NT2/D1 (cell line): ENCODE measurements around the gene BFSP2.
"Not testable (repeated sequence)": the region's sequence is repeated elsewhere in the genome, so short reads cannot be mapped to it uniquely, and the experiment has no call there.

ENCODE experiments used
- DNase-seq: peaks from one replicate; pipeline ENCODE4 v3.0.0-alpha.2; 2011; ENCODE audit warnings: low read depth, low spot score
- H3K27me3 ChIP-seq: 2 replicates; pipeline ENCODE4 v1.6.0; 2011; ENCODE audit warnings: mild to moderate bottlenecking; ENCODE audit not compliant: insufficient read length, insufficient read depth
- H3K36me3 ChIP-seq: 2 replicates; pipeline ENCODE4 v1.6.1; 2011; ENCODE audit warnings: mild to moderate bottlenecking, low read length, mixed read lengths; ENCODE audit not compliant: insufficient read depth, insufficient read length
- H3K4me1 ChIP-seq: 2 replicates; pipeline ENCODE4 v1.5.1; 2011; ENCODE audit not compliant: insufficient read depth, insufficient read length
- H3K4me3 ChIP-seq: 2 replicates; pipeline ENCODE4 v1.5.1; 2011; ENCODE audit warnings: low read depth; ENCODE audit not compliant: insufficient read length
- H3K9ac ChIP-seq: 2 replicates; pipeline ENCODE4 v1.6.0; 2011; ENCODE audit warnings: low read depth; ENCODE audit not compliant: insufficient read length
- H3K9me3 ChIP-seq: 2 replicates; pipeline ENCODE4 v1.5.1; 2011; ENCODE audit warnings: mild to moderate bottlenecking, low read length; ENCODE audit not compliant: insufficient read depth
- SUZ12 ChIP-seq: IDR thresholded peaks from 2 replicates; pipeline ENCODE4 v1.6.1; 2011; ENCODE audit not compliant: insufficient read length, insufficient read depth; ENCODE audit errors: extremely low read depth
- YY1 ChIP-seq: IDR thresholded peaks from 2 replicates; pipeline ENCODE4 v1.6.1; 2011; ENCODE audit not compliant: insufficient read length, insufficient read depth
- ZNF274 ChIP-seq: IDR thresholded peaks from 2 replicates; pipeline ENCODE4 v1.6.1; 2011; ENCODE audit warnings: mild to moderate bottlenecking, low read depth, low read length

BFSP2 gene

GRCh38 chr3:133491481-133492059 lies 91.7 kb downstream of the BFSP2 start:
- DNase-seq, result no peak
- Histone ChIP-seq H3K4me1 (peaks cover 12% of the 10 kb centered on the region), H3K4me3 (no peak overlapping the region), H3K36me3 (no peaks in the 10 kb centered on the region), H3K9me3 (peaks cover 18% of the 10 kb centered on the region; the same call in 1 of the 2 replicates), H3K27me3 (no peaks in the 10 kb centered on the region), H3K9ac (no peak overlapping the region)
- TF ChIP-seq SUZ12 (no peak), YY1 (no peak), ZNF274 (no peak)

- DNase-seq, result no peak
- no peak overlapping the region for H3K9ac ChIP-seq
- H3K27me3 ChIP-seq, result no peaks in the 10 kb centered on the region
- no peak for TF ChIP-seq ZNF274
- no peak for TF ChIP-seq SUZ12
- TF ChIP-seq YY1, result no peak
- peaks cover 11% of the 10 kb centered on the region; the same call in 1 of the 2 replicates for H3K9me3 ChIP-seq
- no peak overlapping the region for H3K4me3 ChIP-seq
- no peaks in the 10 kb centered on the region for H3K36me3 ChIP-seq
- peaks cover 12% of the 10 kb centered on the region for H3K4me1 ChIP-seq
These were observed 92.4 kb downstream of the BFSP2 start for GRCh38 chr3:133492159-133492741.

GRCh38 chr3:133494469-133494868 lies 94.6 kb downstream of the BFSP2 start:
- Histone ChIP-seq H3K36me3 (no peaks in the 10 kb centered on the region), H3K4me3 (no peak overlapping the region), H3K9ac (no peak overlapping the region), H3K4me1 (peaks cover 12% of the 10 kb centered on the region), H3K9me3 (no peaks in the 10 kb centered on the region), H3K27me3 (no peaks in the 10 kb centered on the region)
- no peak for TF ChIP-seq ZNF274
- no peak for TF ChIP-seq YY1
- no peak for TF ChIP-seq SUZ12
- no peak for DNase-seq

- H3K4me1 ChIP-seq, H3K9ac ChIP-seq, H3K36me3 ChIP-seq, DNase-seq, H3K27me3 ChIP-seq, H3K4me3 ChIP-seq, H3K9me3 ChIP-seq: not testable (repeated sequence)
These were observed 102.7 kb downstream of the BFSP2 start for GRCh38 chr3:133502542-133502941.

GRCh38 chr3:133503409-133503808 lies 103.6 kb downstream of the BFSP2 start:
- Histone ChIP-seq H3K4me3 (no peak overlapping the region), H3K4me1 (no peaks in the 10 kb centered on the region), H3K9me3 (no peaks in the 10 kb centered on the region), H3K9ac (no peak overlapping the region), H3K27me3 (no peaks in the 10 kb centered on the region), H3K36me3 (no peaks in the 10 kb centered on the region)
- TF ChIP-seq YY1, result no peak
- no peak for TF ChIP-seq SUZ12
- TF ChIP-seq ZNF274, result no peak
- no peak for DNase-seq

GRCh38 chr3:133504736-133505135 lies 104.9 kb downstream of the BFSP2 start:
- no peak overlapping the region for H3K4me3 ChIP-seq
- H3K4me1 ChIP-seq, result no peaks in the 10 kb centered on the region
- no peak overlapping the region for H3K9ac ChIP-seq
- no peak for TF ChIP-seq ZNF274
- TF ChIP-seq SUZ12, result no peak
- no peak for TF ChIP-seq YY1
- no peaks in the 10 kb centered on the region for H3K9me3 ChIP-seq
- no peak for DNase-seq
- no peaks in the 10 kb centered on the region for H3K36me3 ChIP-seq
- no peaks in the 10 kb centered on the region for H3K27me3 ChIP-seq

- no peak for DNase-seq
These were observed 106.0 kb downstream of the BFSP2 start for GRCh38 chr3:133505813-133506212.

More at GRCh38 chr3:133505813-133506212, 106.0 kb downstream of the BFSP2 start:
- TF ChIP-seq SUZ12 (no peak), ZNF274 (no peak), YY1 (no peak)
- no peaks in the 10 kb centered on the region for H3K27me3 ChIP-seq
- H3K4me1 ChIP-seq, result no peaks in the 10 kb centered on the region
- no peak overlapping the region for H3K4me3 ChIP-seq
- no peak overlapping the region for H3K9ac ChIP-seq
- no peaks in the 10 kb centered on the region for H3K36me3 ChIP-seq
- no peaks in the 10 kb centered on the region for H3K9me3 ChIP-seq
